Measurements from ENCODE around the gene PPP1R7. TPM values are rescaled to one million over a fixed set of nuclear protein-coding genes. Genes with fewer than 3 reads are reported as not detected.

PPP1R7 gene
- total RNA-seq, 2 donors from 2014 or later, result 48.5 to 52.7 TPM

- Histone ChIP-seq H3K36me3 (ENCODE audit: control insufficient read depth, insufficient read depth, low read length) (peaks cover 9% of the 10 kb centered on the region), H3K4me3 (ENCODE audit: low read length) (no peak overlapping the region), H3K4me1 (ENCODE audit: control insufficient read depth, insufficient read depth, low read length) (no peaks in the 10 kb centered on the region), H3K9ac (ENCODE audit: extremely low read depth, low read length, poor library complexity, severe bottlenecking) (no peak overlapping the region), H3K9me3 (ENCODE audit: control insufficient read depth, low read length) (no peaks in the 10 kb centered on the region), H3K27ac (ENCODE audit: low read depth, low read length) (no peak overlapping the region), H3K27me3 (ENCODE audit: control insufficient read depth, insufficient read depth, low read length, poor library complexity, severe bottlenecking) (peaks cover 5% of the 10 kb centered on the region)
- Mint-ChIP-seq H3K9me3 (no peaks in the 10 kb centered on the region), H3K27ac (peak overlapping the region; percentile 1), H3K27me3 (ENCODE audit: insufficient read depth) (peaks cover 2% of the 10 kb centered on the region), H3K4me3 (peak overlapping the region; percentile 89), H3K36me3 (ENCODE audit: low read depth) (peaks cover 12% of the 10 kb centered on the region), H3K4me1 (peaks cover 23% of the 10 kb centered on the region)
- no peak for DNase-seq
- TF ChIP-seq, protein P1, sequence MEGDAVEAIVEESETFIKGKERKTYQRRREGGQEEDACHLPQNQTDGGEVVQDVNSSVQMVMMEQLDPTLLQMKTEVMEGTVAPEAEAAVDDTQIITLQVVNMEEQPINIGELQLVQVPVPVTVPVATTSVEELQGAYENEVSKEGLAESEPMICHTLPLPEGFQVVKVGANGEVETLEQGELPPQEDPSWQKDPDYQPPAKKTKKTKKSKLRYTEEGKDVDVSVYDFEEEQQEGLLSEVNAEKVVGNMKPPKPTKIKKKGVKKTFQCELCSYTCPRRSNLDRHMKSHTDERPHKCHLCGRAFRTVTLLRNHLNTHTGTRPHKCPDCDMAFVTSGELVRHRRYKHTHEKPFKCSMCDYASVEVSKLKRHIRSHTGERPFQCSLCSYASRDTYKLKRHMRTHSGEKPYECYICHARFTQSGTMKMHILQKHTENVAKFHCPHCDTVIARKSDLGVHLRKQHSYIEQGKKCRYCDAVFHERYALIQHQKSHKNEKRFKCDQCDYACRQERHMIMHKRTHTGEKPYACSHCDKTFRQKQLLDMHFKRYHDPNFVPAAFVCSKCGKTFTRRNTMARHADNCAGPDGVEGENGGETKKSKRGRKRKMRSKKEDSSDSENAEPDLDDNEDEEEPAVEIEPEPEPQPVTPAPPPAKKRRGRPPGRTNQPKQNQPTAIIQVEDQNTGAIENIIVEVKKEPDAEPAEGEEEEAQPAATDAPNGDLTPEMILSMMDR (conservative IDR thresholded peaks at IDR 0.05), result no peak
- WGBS, 2 experiments (ENCODE audit: insufficient coverage in 1 of 2, insufficient read length in 1 of 2), result 73 to 77% methylated on average over 6 to 8 of the region's 8 CpGs
These were observed 1.8 kb downstream of the PPP1R7 start for GRCh38 chr2:241151934-241152660.

GRCh38 chr2:241153616-241154015 lies 3.3 kb downstream of the PPP1R7 start:
- H3K27ac ChIP-seq (ENCODE audit: low read depth, low read length), result no peak overlapping the region
- Mint-ChIP-seq H3K4me3 (no peak overlapping the region), H3K27ac (no peak overlapping the region), H3K27me3 (ENCODE audit: insufficient read depth) (peaks cover under 1% of the 10 kb centered on the region), H3K36me3 (ENCODE audit: low read depth) (peaks cover 15% of the 10 kb centered on the region), H3K9me3 (no peaks in the 10 kb centered on the region), H3K4me1 (peaks cover 15% of the 10 kb centered on the region)
- DNase-seq, result no peak
- no peaks in the 10 kb centered on the region for H3K27me3 ChIP-seq (ENCODE audit: control insufficient read depth, insufficient read depth, low read length, poor library complexity, severe bottlenecking)
- H3K4me1 ChIP-seq (ENCODE audit: control insufficient read depth, insufficient read depth, low read length), result no peaks in the 10 kb centered on the region
- TF ChIP-seq, protein P1 (conservative IDR thresholded peaks at IDR 0.05), result no peak
- H3K9me3 ChIP-seq (ENCODE audit: control insufficient read depth, low read length), result no peaks in the 10 kb centered on the region
- H3K9ac ChIP-seq (ENCODE audit: extremely low read depth, low read length, poor library complexity, severe bottlenecking), result no peak overlapping the region
- WGBS, 2 experiments (ENCODE audit: insufficient coverage in 1 of 2, insufficient read length in 1 of 2), result 94 to 96% methylated on average over 3 to 7 of the region's 7 CpGs
- no peak overlapping the region for H3K4me3 ChIP-seq (ENCODE audit: low read length)
- H3K36me3 ChIP-seq (ENCODE audit: control insufficient read depth, insufficient read depth, low read length), result peaks cover 21% of the 10 kb centered on the region

GRCh38 chr2:241154915-241155314 lies 4.6 kb downstream of the PPP1R7 start:
- Histone ChIP-seq H3K9ac (ENCODE audit: extremely low read depth, low read length, poor library complexity, severe bottlenecking) (no peak overlapping the region), H3K36me3 (ENCODE audit: control insufficient read depth, insufficient read depth, low read length) (peaks cover 30% of the 10 kb centered on the region), H3K27me3 (ENCODE audit: control insufficient read depth, insufficient read depth, low read length, poor library complexity, severe bottlenecking) (no peaks in the 10 kb centered on the region), H3K4me1 (ENCODE audit: control insufficient read depth, insufficient read depth, low read length) (no peaks in the 10 kb centered on the region), H3K27ac (ENCODE audit: low read depth, low read length) (no peak overlapping the region), H3K9me3 (ENCODE audit: control insufficient read depth, low read length) (no peaks in the 10 kb centered on the region), H3K4me3 (ENCODE audit: low read length) (no peak overlapping the region)
- WGBS, 2 experiments (ENCODE audit: insufficient coverage in 1 of 2, insufficient read length in 1 of 2), result 93% methylated on average over 2 to 4 of the region's 4 CpGs
- peaks cover 15% of the 10 kb centered on the region for H3K4me1 Mint-ChIP-seq
- peaks cover 22% of the 10 kb centered on the region for H3K36me3 Mint-ChIP-seq (ENCODE audit: low read depth)
- H3K9me3 Mint-ChIP-seq, result no peaks in the 10 kb centered on the region
- DNase-seq, result no peak
- H3K4me3 Mint-ChIP-seq, result no peak overlapping the region
- TF ChIP-seq, protein P1 (conservative IDR thresholded peaks at IDR 0.05), result no peak
- no peaks in the 10 kb centered on the region for H3K27me3 Mint-ChIP-seq (ENCODE audit: insufficient read depth)
- no peak overlapping the region for H3K27ac Mint-ChIP-seq

All from endodermal cell (in vitro differentiated cells).